GM21381 (cell line): ENCODE measurements around the gene DGKG.

ENCODE experiments used
- ATAC-seq: cut with Tn5 transposase; IDR thresholded peaks from one replicate; pipeline ENCODE4 v1.9.1; 2021; ENCODE audit warnings: mild to moderate bottlenecking, moderate library complexity; ENCODE audit not compliant: unreplicated experiment

The DGKG gene

GRCh38 chr3:186247821-186248814, 113.9 kb downstream of the DGKG start:
- no peak for ATAC-seq

GRCh38 chr3:186246941-186247340, 115.1 kb downstream of the DGKG start:
- no peak for ATAC-seq

DNA sequence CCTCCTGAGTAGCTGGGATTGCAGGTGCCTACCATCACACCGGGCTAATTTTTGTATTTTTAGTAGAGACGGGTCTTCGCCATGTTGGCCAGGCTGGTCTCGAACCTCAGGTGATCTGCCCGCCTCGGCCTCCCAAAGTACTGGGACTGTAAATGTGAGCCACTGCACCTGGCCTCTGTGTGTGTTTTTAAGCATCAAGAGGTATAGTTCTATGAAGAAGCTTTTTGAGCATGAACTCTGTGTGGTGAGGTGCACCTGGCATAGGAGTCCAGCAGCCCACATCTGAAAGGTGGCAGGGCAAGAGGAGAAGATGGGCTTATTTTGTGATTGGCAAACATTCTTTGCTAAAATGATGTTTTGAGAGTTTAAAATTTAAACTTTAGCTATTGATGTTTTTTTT, 118.0 kb downstream of the DGKG start:
- ATAC-seq, result no peak

GRCh38 chr3:186241910-186242821, 119.9 kb downstream of the DGKG start:
- ATAC-seq, result peak; percentile 57

- ATAC-seq, result no peak
These were observed 122.7 kb downstream of the DGKG start for GRCh38 chr3:186239321-186239720.

- ATAC-seq, result no peak
These were observed 124.1 kb downstream of the DGKG start for GRCh38 chr3:186237915-186238314.

- ATAC-seq, result no peak
These were observed 125.5 kb downstream of the DGKG start for GRCh38 chr3:186236357-186237020.

GRCh38 chr3:186235554-186235953, 126.5 kb downstream of the DGKG start:
- ATAC-seq, result peak; percentile 80

GRCh38 chr3:186234152-186234551, 127.9 kb downstream of the DGKG start:
- ATAC-seq, result no peak

DNA sequence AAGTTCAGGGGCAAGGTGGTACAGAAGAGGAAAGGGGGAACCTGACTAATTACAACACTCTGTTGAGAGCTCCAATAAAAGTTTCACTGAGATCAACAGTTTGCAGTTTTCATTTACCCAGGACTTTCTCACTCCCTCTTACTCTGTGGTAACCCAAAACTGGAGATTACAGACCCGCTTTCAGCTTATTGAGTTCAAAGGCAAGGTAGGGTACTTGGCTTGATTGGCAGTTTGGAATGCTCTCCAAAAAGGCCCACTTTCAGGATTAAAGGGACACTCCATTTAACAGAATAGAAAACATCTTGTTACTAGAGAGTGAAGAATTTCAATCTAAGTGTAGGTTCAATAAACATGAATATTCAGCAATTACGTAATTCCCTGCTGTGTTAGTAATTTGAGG, 135.6 kb downstream of the DGKG start:
- ATAC-seq, result no peak

DNA sequence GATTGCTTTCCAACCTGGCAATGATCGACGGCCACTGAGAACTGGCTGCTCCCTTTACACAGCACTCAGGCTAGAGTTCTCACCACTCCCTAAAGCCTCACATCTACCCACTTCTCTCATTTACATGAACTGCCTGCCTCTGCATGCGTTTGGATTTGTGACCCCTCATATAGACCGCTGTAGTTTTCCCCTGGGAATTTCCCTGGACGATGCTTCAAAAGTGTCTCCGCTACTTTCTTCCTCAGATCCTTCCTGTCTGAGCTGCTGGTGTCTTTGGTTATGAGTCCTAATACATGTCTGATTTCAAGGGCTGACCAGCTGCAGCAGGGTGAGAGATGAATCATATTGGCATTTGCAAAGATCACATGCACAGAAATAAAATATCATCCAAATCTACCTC, 136.4 kb downstream of the DGKG start:
- no peak for ATAC-seq

DNA sequence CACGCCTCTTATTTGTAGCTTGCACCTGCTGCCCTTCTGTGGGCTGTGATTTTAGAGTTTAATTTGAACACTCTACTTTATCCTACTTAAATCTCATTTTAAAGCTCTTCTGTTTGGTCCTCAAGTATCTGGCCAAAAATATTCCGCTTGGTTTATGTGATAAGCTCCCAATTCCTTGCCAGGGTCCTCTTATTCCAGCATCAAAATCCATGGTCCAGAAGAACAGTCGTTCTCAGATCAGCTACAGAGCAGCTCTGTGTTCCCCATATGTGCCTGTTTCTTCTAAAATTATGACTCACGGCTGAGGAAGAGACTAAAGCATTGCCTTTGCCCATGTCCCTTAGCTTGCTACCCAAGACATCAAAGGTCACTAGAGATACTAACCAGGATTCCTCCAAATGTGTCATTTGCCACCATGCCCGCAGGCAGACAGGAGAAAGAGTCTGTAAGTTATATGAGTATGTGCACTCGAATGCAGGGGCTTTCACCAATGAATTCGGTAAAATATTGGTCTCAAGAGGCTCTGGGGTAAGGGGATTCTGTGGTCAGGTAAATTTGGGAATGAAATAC, 137.9 kb downstream of the DGKG start:
- no peak for ATAC-seq

DNA sequence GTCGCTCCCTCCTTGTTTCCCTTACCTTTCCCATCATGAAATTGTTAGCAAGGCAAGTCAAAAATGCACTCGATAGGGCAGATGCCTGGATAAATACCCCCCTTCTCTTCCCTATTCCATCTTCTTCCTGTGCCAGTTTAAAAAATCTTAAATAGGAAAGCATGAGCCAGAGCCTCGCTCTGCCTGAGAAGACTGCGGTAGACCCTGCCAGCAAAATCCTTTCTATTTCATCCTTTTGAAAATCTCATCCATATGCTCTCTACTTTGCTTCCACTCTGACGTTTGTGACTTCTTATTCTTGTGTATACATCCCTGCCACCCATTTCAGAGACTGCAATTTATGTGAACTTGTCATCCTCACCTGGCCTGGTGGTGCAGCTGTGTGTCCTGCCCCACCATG, 138.6 kb downstream of the DGKG start:
- ATAC-seq, result no peak

DNA sequence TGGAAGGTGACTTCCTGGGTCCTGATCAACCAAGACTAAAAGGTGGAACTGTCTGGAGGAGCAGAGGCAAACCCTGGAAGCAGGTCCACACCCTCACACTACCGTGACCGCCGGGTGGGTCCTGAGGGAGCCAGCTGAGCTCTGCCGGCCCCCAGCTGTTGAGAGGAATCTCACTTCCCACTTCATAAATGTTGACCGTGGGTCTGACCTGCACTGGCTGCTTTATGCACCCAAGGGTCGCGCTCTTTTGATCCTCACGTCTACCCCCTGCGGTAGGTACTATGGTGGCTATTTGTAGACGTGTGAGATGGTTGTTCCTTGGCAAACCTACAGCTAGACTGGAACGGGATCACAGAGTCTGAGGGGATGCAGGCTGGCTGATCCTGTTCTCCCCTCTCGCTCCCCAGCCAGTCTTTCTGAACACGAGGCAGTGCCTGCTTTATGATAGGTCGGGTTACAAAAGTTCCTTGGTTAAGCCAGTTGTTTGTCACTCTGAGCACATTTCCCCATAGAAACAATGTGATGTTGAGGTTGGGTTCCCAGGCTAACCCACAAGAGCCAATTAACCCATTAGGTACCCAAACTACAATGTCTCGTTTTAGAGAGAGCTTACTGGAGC, 140.2 kb downstream of the DGKG start:
- ATAC-seq, result no peak

DNA sequence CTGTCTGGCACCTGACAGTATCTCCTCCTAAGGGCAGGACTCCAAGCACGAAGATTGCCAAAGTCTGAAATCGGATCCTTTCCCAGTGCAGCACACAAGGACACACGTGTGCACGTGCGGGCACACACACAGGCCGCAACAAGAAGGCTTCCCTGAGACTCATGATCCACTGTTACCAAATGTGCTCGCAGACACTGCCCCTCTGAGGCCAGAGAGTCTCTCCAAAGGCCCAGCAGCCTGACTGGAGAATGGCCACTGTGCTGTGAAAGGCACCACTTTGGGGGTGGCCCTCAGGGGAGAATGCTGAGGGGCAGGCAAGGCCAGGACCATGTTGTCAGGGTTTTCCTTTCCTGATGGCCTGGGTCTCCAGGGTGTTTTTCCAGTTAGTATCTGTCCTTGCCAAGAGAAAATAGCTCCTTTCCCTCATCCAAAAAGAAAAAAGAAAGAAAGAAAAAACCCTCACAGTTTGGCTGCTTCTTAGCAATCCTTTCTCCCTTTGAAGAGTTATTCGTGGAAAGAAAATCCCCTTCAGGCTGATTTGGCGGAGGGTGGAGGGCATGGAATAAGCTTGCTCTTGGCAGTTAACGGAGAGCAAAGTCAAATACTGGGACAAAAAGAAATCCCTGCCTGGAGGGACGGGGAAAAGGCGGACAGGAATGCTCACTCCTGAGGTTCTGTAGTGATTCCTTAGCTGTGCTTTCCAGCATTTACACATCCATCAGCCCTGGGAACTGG, 141.0 kb downstream of the DGKG start:
- no peak for ATAC-seq

DNA sequence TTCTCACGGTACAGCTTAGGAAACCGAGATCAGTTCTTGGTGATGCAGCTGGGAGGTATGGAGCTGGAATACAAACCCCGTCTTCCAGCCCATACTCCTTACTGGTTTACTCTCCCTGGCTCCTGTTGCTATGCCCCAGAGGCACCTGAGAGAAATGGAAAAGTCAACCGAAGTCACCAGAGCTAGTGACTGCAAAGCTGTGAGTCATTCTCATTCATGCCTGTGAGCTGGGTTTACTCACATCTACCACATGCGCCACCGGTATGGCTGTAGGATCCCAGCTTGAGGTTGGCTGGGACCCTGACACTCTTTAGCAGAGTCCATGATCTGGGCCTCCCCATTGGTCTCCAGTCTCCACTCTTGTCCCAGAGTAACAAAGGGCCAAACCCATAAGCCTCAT, 141.7 kb downstream of the DGKG start:
- ATAC-seq, result no peak

DNA sequence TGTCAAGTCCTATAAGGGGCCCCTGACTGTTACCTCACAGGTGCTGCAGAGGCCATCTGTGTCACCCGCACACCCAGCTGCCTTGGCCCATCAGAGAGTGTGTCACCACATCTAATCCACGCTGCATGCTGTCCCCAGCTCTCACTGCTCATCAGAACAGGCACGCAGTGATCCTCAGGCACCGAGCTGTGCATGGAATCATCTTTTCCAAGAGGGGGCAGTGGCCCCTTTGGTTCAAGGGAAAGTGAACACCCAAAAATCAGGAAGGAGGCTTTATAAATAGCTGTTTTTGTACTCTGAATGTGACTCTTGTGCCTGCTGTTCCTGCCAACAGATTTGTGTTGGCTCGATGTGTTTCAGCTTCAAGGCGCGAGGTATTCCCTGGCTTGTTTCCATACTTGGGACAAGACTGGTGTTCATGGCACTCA, 142.8 kb downstream of the DGKG start:
- ATAC-seq, result no peak

DNA sequence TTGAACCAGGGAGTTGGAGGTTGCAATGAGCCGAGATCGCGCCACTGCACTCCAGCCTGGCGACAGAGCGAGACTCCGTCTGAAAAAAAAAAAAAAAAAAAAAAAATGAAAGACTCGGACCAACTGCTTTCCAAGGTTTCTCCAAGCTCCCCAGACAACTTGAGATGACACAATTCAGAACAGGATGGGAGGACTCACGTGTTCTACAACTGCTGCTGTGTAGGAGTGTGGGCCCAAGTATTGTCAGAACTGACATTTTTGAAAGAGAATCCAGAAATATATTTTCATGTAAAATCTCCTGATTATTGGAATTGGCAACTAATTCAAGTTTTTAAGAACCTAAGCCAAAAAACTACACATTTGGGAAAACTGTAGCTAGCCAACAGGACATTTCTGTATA, 143.6 kb downstream of the DGKG start:
- no peak for ATAC-seq

DNA sequence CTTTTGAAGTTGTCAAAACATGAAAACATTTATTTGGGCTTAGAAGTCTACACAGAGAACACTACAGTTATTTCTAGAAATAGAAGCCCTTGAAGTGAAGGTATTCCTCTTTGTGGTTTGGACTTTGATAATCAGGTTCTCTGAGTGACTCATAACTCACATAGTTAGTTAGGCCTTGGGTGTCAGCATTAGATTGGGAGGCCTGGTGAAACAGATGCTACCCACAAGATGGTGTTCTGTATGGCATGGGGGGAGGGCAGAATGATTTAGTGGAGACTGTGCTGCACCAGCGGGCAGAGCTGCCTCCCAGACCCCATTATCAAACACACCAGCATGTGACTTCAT, 144.2 kb downstream of the DGKG start:
- peak; percentile 88 for ATAC-seq
